Measurements from ENCODE around the gene LIPH. TPM values are rescaled to one million over a fixed set of nuclear protein-coding genes. Genes with fewer than 3 reads are reported as not detected.

Gene LIPH
- total RNA-seq, 4 donors from 2014 or later = 0.31 to 1.2 (median 0.58) TPM; not detected in 1

DNA sequence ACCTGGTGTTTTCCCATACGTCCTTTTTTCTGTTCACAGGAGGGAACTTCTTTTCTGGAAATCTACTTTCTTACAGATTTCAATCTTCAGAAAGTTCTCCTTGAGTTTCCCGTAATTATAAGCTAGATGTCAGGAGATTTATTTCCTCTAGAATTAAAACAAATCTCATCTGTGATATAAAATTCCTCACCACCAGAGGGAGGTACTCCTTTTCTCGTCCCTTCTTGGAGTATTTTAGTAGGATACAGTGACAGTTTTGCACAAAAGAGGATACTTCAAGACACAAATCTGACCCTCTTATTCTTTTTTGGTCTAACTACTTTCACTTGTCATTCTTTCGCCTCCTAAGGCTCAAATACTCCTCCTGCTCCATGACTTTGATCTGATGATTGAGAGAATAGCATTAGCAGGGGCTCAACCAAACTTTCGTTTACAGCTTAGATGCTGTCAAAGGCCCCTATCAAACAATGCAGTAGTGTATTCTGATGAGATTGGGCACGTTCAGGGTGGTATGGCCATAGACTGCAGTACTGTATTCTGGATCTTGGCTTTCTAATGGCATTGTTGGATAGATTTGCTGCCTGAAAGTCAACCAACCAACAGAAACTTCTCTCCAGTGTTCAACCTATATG is 91.6 kb downstream of the LIPH start:
- peaks cover 0 to 41% of the 10 kb centered on the region in 2 donors for H3K36me3 ChIP-seq
- TF ChIP-seq POLR2A (IDR thresholded peaks at IDR 0.05) (no peak), EP300 (IDR thresholded peaks at IDR 0.05) (no peak), POLR2AphosphoS5 (IDR thresholded peaks at IDR 0.05) (no peak)
- TF ChIP-seq, protein P1, sequence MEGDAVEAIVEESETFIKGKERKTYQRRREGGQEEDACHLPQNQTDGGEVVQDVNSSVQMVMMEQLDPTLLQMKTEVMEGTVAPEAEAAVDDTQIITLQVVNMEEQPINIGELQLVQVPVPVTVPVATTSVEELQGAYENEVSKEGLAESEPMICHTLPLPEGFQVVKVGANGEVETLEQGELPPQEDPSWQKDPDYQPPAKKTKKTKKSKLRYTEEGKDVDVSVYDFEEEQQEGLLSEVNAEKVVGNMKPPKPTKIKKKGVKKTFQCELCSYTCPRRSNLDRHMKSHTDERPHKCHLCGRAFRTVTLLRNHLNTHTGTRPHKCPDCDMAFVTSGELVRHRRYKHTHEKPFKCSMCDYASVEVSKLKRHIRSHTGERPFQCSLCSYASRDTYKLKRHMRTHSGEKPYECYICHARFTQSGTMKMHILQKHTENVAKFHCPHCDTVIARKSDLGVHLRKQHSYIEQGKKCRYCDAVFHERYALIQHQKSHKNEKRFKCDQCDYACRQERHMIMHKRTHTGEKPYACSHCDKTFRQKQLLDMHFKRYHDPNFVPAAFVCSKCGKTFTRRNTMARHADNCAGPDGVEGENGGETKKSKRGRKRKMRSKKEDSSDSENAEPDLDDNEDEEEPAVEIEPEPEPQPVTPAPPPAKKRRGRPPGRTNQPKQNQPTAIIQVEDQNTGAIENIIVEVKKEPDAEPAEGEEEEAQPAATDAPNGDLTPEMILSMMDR (IDR thresholded peaks at IDR 0.05) = no peak
- 74 to 94% methylated on average over 4 to 6 of the region's 6 CpGs for WGBS, 2 donors (ENCODE audit: low coverage in 1 of 2)

DNA sequence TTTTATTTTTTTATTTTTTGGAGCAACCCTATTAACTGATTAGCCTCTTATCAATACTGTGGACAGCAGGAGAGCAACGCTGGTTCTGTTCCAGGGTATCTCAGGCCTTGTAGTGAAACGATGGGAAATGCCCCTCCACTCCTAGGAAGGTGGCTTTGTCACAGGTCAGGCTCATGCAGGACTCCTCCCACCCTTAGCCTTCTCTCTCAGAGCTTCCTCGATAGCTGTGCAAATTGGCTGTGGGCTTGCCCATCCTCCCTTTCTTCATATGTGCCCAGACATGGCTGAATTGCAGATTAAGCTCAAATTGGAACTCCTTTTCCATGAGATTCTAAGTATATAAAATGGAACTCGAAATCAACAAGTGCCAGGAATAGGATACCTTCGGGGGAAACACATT is 92.1 kb downstream of the LIPH start:
- WGBS, 2 donors (ENCODE audit: low coverage in 1 of 2) = 87 to 100% methylated on average over 2 to 4 of the region's 5 CpGs

More for the DNA sequence above, 91.6 kb downstream of the LIPH start:
- ATAC-seq = no peak
- H3K9me3 ChIP-seq = no peaks in the 10 kb centered on the region
- H3K4me1 ChIP-seq = no peaks in the 10 kb centered on the region
- H3K27ac ChIP-seq = no peak overlapping the region
- no peaks in the 10 kb centered on the region for H3K27me3 ChIP-seq
- H3K4me3 ChIP-seq = no peak overlapping the region

DNA sequence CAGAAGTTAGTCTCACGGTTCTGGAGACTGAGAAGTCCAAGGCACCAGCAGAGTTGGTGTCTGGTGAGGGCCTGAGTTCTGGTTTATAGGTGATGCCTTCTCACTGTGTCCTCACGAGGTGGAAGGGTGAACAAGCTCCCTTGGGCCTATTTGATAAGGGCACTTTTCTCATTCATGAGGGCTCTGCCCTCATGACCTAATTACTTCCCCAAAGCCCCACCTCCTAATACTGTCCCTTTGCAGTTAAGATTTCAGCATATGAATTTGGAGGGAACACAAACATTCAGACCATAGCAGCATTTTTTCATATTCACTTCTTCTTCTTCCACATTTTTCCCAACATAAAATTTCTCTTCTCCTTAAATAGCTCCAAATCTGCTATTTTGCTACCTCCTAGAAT is 95.0 kb downstream of the LIPH start:
- Histone ChIP-seq H3K4me1 (no peaks in the 10 kb centered on the region), H3K9me3 (no peaks in the 10 kb centered on the region), H3K4me3 (no peak overlapping the region), H3K27me3 (no peaks in the 10 kb centered on the region), H3K36me3 (peaks cover 0 to 24% of the 10 kb centered on the region in 2 donors), H3K27ac (no peak overlapping the region)
- 70% methylated on average over 2 of the region's 2 CpGs; no CpG with 5 or more reads in 1 of the 2 donors for WGBS, 2 donors (ENCODE audit: low coverage in 1 of 2)
- ATAC-seq = no peak
- TF ChIP-seq EP300 (IDR thresholded peaks at IDR 0.05) = no peak
- TF ChIP-seq, protein P1 (IDR thresholded peaks at IDR 0.05) = no peak
- no peak for TF ChIP-seq POLR2AphosphoS5 (IDR thresholded peaks at IDR 0.05)
- no peak for TF ChIP-seq POLR2A (IDR thresholded peaks at IDR 0.05)

More for the DNA sequence above, 92.1 kb downstream of the LIPH start:
- H3K36me3 ChIP-seq = peaks cover 0 to 35% of the 10 kb centered on the region in 2 donors
- TF ChIP-seq POLR2AphosphoS5 (IDR thresholded peaks at IDR 0.05) (no peak), EP300 (IDR thresholded peaks at IDR 0.05) (no peak), POLR2A (IDR thresholded peaks at IDR 0.05) (no peak)
- TF ChIP-seq, protein P1 (IDR thresholded peaks at IDR 0.05) = no peak
- ATAC-seq = no peak
- H3K27ac ChIP-seq = no peak overlapping the region
- no peaks in the 10 kb centered on the region for H3K4me1 ChIP-seq
- no peaks in the 10 kb centered on the region for H3K27me3 ChIP-seq
- H3K4me3 ChIP-seq = no peak overlapping the region
- no peaks in the 10 kb centered on the region for H3K9me3 ChIP-seq

Other genes starting within 250 kb of the LIPH start
- gene MAP3K13, start 189.5 kb downstream of the LIPH start, total RNA-seq = 10 to 100 TPM; 17.1 to 29.2 (median 23.3) TPM
- gene TMEM41A, start 53.6 kb downstream of the LIPH start, total RNA-seq = 10 to 100 TPM in 1 of 4 donors, 1 to 10 TPM in 3; 7.2 to 10.4 (median 9.3) TPM
- gene SENP2, start 33.7 kb upstream of the LIPH start, total RNA-seq = 10 to 100 TPM; 25.8 to 51.2 (median 40.2) TPM

All from gastroesophageal sphincter (tissue), 4 donors.